H1 (cell line): ENCODE results near the gene PRTN3. TPM values are rescaled to one million over a fixed set of nuclear protein-coding genes. Genes with fewer than 3 reads are reported as not detected.

ENCODE experiments used
- CTCF ChIA-PET: fragments of 300-600 bp; sonication (Branson Sonifier 250); formaldehyde crosslinking; loops from one replicate; lab custom pipeline; 2021; ENCODE audit not compliant: partially characterized antibody; lab: Charles Lee
- POLR2A ChIA-PET: fragments of 300-600 bp; sonication (Branson Sonifier 250); formaldehyde crosslinking; loops from one replicate; lab custom pipeline; 2021; ENCODE audit warnings: inconsistent platforms; ENCODE audit not compliant: partially characterized antibody; lab: Charles Lee
- DNase-seq, 2 experiments: peaks; one replicate each; pipeline versions ENCODE4 v3.0.0 to v3.0.0-alpha.2; 2010 to 2022; ENCODE audit warnings: low spot score in 2 of 2, low read depth in 1 of 2, mixed read lengths in 1 of 2
- FAIRE-seq: peaks from 2 replicates; lab custom pipeline; 2011; peaks lifted over from hg19 to GRCh38; lab: Jason Lieb, UNC
- H2AFZ ChIP-seq: 2 replicates; pipeline ENCODE4 v1.8.1; 2012; ENCODE audit warnings: low read length, inconsistent platforms
- H2AK5ac ChIP-seq: 2 replicates; pipeline ENCODE4 v1.6.1; 2013; ENCODE audit warnings: low read depth, low read length
- H2BK120ac ChIP-seq: replicated peaks from 2 replicates; pipeline ENCODE3; 2013; ENCODE audit warnings: low read depth, low read length, inconsistent platforms
- H2BK12ac ChIP-seq: 2 replicates; pipeline ENCODE4 v1.6.1; 2013; ENCODE audit warnings: low read depth, low read length
- H2BK15ac ChIP-seq: 2 replicates; pipeline ENCODE4 v1.6.1; 2013; ENCODE audit warnings: low read length
- H2BK20ac ChIP-seq: 2 replicates; pipeline ENCODE4 v1.6.1; 2013; ENCODE audit warnings: low read length
- H2BK5ac ChIP-seq: 2 replicates; pipeline ENCODE4 v1.6.1; 2013; ENCODE audit warnings: low read depth, low read length
- H3K14ac ChIP-seq: 2 replicates; pipeline ENCODE4 v1.6.1; 2013; ENCODE audit warnings: inconsistent platforms; ENCODE audit not compliant: insufficient read length
- H3K18ac ChIP-seq: 2 replicates; pipeline ENCODE4 v1.6.1; 2013; ENCODE audit warnings: low read length; ENCODE audit errors: extremely low read depth
- H3K23ac ChIP-seq: 2 replicates; pipeline ENCODE4 v1.6.1; 2013; ENCODE audit warnings: inconsistent platforms; ENCODE audit not compliant: insufficient read length
- H3K23me2 ChIP-seq: 2 replicates; pipeline ENCODE4 v1.6.1; 2013; ENCODE audit warnings: low read depth, low read length
- H3K27ac ChIP-seq: 2 replicates; pipeline ENCODE4 v1.6.1; 2011; ENCODE audit warnings: low read depth, low read length, inconsistent platforms
- H3K27me3 ChIP-seq, 4 experiments: replicated peaks in 1 of 4; 1 replicate in 1 of 4; 2 replicates in 3 of 4; pipeline versions ENCODE4 v1.6.1 to v1.8.1; 2011 to 2013; ENCODE audit warnings: low read length in 3 of 4, mild to moderate bottlenecking in 3 of 4, inconsistent platforms in 2 of 4, mixed read lengths in 2 of 4, moderate library complexity in 1 of 4; ENCODE audit not compliant: control insufficient read depth in 3 of 4, insufficient read depth in 3 of 4; ENCODE audit errors: extremely low read depth in 1 of 4
- H3K36me3 ChIP-seq, 4 experiments: 2 replicates each; pipeline versions ENCODE4 v1.6.1 to v1.8.1; 2011 to 2013; ENCODE audit warnings: mild to moderate bottlenecking in 4 of 4, low read length in 3 of 4, moderate library complexity in 2 of 4, control low read depth in 1 of 4, inconsistent platforms in 1 of 4; ENCODE audit not compliant: insufficient read depth in 4 of 4, control insufficient read depth in 2 of 4
- H3K4ac ChIP-seq: replicated peaks from 2 replicates; pipeline ENCODE3; 2013; ENCODE audit warnings: low read length, low read depth, mixed read lengths, inconsistent platforms; ENCODE audit not compliant: insufficient read length
- H3K4me1 ChIP-seq, 4 experiments: replicated peaks in 1 of 4; 1 replicate in 1 of 4; 2 replicates in 3 of 4; pipeline versions ENCODE4 v1.6.1 to v1.8.1; 2011 to 2013; ENCODE audit warnings: low read length in 3 of 4, inconsistent platforms in 2 of 4, mixed read lengths in 1 of 4; ENCODE audit not compliant: insufficient read depth in 4 of 4, control insufficient read depth in 3 of 4
- H3K4me2 ChIP-seq, 2 experiments: 2 replicates each; pipeline versions ENCODE4 v1.6.1 to v1.8.1; 2011 to 2013; ENCODE audit warnings: low read depth in 2 of 2, low read length in 2 of 2, control low read depth in 1 of 2, inconsistent platforms in 1 of 2, mild to moderate bottlenecking in 1 of 2; ENCODE audit not compliant: insufficient read depth in 1 of 2
- H3K4me3 ChIP-seq, 4 experiments: fragments of 200-600, 300-600 bp in 1 of 4; sonication (generic), shearing (Covaris generic), sonication (Bioruptor Twin) in 1 of 4; 2 replicates each; pipeline versions ENCODE4 v1.5.1 to v1.8.1; 2011 to 2016; ENCODE audit warnings: low read length in 4 of 4, low read depth in 3 of 4, control low read depth in 2 of 4, inconsistent platforms in 2 of 4, mild to moderate bottlenecking in 2 of 4, mixed read lengths in 1 of 4, moderate library complexity in 1 of 4; ENCODE audit not compliant: insufficient read depth in 2 of 4; ENCODE audit errors: extremely low read depth in 1 of 4
- H3K56ac ChIP-seq: replicated peaks from 2 replicates; pipeline ENCODE3; 2013; ENCODE audit warnings: low read depth, mild to moderate bottlenecking, mixed read lengths, low read length, inconsistent platforms; ENCODE audit not compliant: insufficient read length
- H3K79me1 ChIP-seq: 2 replicates; pipeline ENCODE4 v1.6.1; 2013; ENCODE audit warnings: low read depth, low read length, control low read depth
- H3K79me2 ChIP-seq, 2 experiments: 2 replicates each; pipeline versions ENCODE4 v1.6.1 to v1.8.1; 2012 to 2013; ENCODE audit warnings: low read length in 2 of 2, mild to moderate bottlenecking in 2 of 2, inconsistent platforms in 1 of 2; ENCODE audit not compliant: insufficient read depth in 2 of 2, control insufficient read depth in 1 of 2
- H3K9ac ChIP-seq, 4 experiments: replicated peaks in 1 of 4; 1 replicate in 1 of 4; 2 replicates in 3 of 4; pipeline versions ENCODE4 v1.6.1 to v1.8.1; 2011 to 2013; ENCODE audit warnings: low read depth in 3 of 4, low read length in 3 of 4, control low read depth in 2 of 4, mild to moderate bottlenecking in 2 of 4, moderate library complexity in 2 of 4, inconsistent platforms in 1 of 4; ENCODE audit errors: extremely low read depth in 1 of 4
- H3K9me3 ChIP-seq, 2 experiments: 2 replicates each; pipeline versions ENCODE4 v1.6.1 to v1.8.1; 2012 to 2013; ENCODE audit warnings: mild to moderate bottlenecking in 2 of 2, moderate library complexity in 2 of 2, control low read depth in 1 of 2, inconsistent platforms in 1 of 2, low read depth in 1 of 2, low read length in 1 of 2, mixed read lengths in 1 of 2; ENCODE audit not compliant: insufficient read depth in 2 of 2
- H4K20me1 ChIP-seq, 2 experiments: replicated peaks in 1 of 2; 2 replicates each; pipeline versions ENCODE3 to v1.8.1; 2011 to 2013; ENCODE audit warnings: inconsistent platforms in 2 of 2, low read length in 2 of 2, mild to moderate bottlenecking in 1 of 2; ENCODE audit not compliant: insufficient read depth in 2 of 2, control insufficient read depth in 1 of 2
- H4K5ac ChIP-seq: 2 replicates; pipeline ENCODE4 v1.6.1; 2013; ENCODE audit warnings: low read length, low read depth, mixed read lengths, inconsistent platforms; ENCODE audit not compliant: insufficient read length
- H4K8ac ChIP-seq: 2 replicates; pipeline ENCODE4 v1.8.0; 2013; ENCODE audit warnings: mild to moderate bottlenecking, moderate library complexity, low read length, inconsistent platforms; ENCODE audit not compliant: insufficient read depth; ENCODE audit errors: extremely low read depth
- H4K91ac ChIP-seq: replicated peaks from 2 replicates; pipeline ENCODE3; 2013; ENCODE audit warnings: low read length, mixed read lengths, inconsistent platforms; ENCODE audit not compliant: insufficient read length
- CREB1 ChIP-seq: IDR thresholded peaks from 2 replicates; pipeline ENCODE4 v1.6.1; 2012; ENCODE audit warnings: inconsistent platforms
- TAF7 ChIP-seq: optimal IDR thresholded peaks from 2 replicates; pipeline ENCODE3; 2011; ENCODE audit warnings: low read depth, mild to moderate bottlenecking, inconsistent platforms, low read length, moderate library complexity, borderline replicate concordance
- WGBS, 2 experiments: shearing (Covaris generic) in 1 of 2; methylation state at CpG; one replicate each; pipeline versions ENCODE4 v1.1.6 to v1.1.7; 2013 to 2015; ENCODE audit warnings: low lambda C conversion rate in 2 of 2, mixed read lengths in 2 of 2, inconsistent platforms in 1 of 2, low coverage in 1 of 2, missing lambda C conversion rate in 1 of 2; ENCODE audit not compliant: insufficient replicate concordance in 2 of 2, insufficient coverage in 1 of 2, insufficient read length in 1 of 2; ENCODE audit errors: extremely low coverage in 1 of 2, missing lambda C conversion rate in 1 of 2; 5-methylcytosine and 5-hydroxymethylcytosine counted together
- polyA plus RNA-seq, 7 experiments: library from polyadenylated mRNA; depleted of rRNA in 3 of 7; stranded (reverse) in 5 of 7; unstranded in 2 of 7; fragments of >200 nt in 5 of 7; fragments of 200-250 nt in 2 of 7; gene quantifications; 1 replicate in 5 of 7; 2 replicates in 1 of 7; 4 replicates in 1 of 7; pipeline versions ENCODE4 v1.2.1 to v1.2.3, GENCODE V29; 2011 to 2013; ENCODE audit warnings: missing spikeins in 2 of 7, mixed read lengths in 2 of 7
- total RNA-seq: library from RNA; stranded (reverse); fragmentation: NEBNext Ultra II Directional; extraction: Animal tissue kit (Norgen Biotek cat#: 25700); gene quantifications from 2 replicates; pipeline ENCODE4 v1.2.1, GENCODE V29; 2021

The PRTN3 gene
- total and polyA plus RNA-seq, 2 of the 8 experiments (the other 6 are each of a cell fraction or from before 2014, with no cell fraction given) = 0.39 to 2.1 TPM

DNA sequence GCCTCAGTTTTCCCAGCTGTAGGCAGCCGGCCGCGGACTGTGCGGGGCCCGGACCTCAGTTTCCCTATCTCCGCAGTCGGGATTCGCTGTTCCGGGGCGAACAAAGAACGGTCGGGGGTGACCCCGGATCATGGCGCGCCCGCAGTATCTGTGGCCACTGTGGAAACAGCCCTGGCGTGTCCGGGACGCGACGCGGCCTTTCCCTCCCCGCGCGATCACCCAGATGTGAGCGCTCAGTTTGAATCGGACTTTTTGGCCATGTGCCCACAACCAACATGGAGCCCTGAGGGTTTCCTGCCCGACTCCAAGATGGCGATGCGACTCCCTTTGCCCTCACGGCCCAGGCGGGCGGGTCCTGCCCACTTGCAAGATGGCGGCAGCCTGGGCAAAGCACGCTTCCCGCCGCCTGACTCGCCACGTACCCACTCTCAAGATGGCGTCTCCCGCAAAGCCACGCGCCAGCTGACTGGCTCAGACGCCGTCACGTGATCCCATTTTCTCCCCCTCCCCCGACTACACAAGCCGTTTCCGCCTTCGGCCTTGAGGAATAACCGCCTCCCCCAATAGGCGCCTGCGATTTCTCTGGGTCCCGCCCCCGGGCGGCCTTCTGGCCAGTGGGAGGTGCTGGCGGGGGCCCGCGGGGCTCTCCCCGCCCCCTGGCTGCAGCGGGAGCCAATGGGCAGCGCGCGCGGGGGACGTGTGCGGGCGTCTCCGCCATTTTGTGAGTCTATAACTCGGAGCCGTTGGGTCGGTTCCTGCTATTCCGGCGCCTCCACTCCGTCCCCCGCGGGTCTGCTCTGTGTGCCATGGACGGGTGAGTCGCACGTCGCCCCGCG, 43.9 kb upstream of the PRTN3 start, which contains the start of gene PTBP1:
TSS of gene PTBP1 (plus strand) at position 761 of the 836 bp plus-strand sequence. CDS start at position 807, 46 bp downstream.
- Histone ChIP-seq H4K20me1 (peaks cover 30 to 32% of the 10 kb centered on the region in 2 experiments), H3K4me1 (peaks cover 0 to 32% (median 23%) of the 10 kb centered on the region in 4 experiments; a peak in 6 of 7 replicates), H2BK5ac (peak within 1 kb of the TSS; percentile 71), H3K36me3 (peaks cover 0 to 20% (median 16%) of the 10 kb centered on the region in 4 experiments; a peak in 7 of 8 replicates), H4K91ac (peak within 1 kb of the TSS; percentile 91), H2AFZ (no peak within 1 kb of the TSS), H2BK120ac (peak within 1 kb of the TSS; percentile 72), H3K9ac (peak within 1 kb of the TSS; percentile 86 to 98 (median 93)), H4K8ac (peak within 1 kb of the TSS; percentile 96), H2BK15ac (no peak within 1 kb of the TSS), H3K9me3 (no peaks in the 10 kb centered on the region), H2BK12ac (no peak within 1 kb of the TSS), H2BK20ac (no peak within 1 kb of the TSS), H3K27me3 (no peaks in the 10 kb centered on the region), H3K18ac (peak within 1 kb of the TSS; percentile 88), H3K4me3 (peak within 1 kb of the TSS; percentile 88 to 100 (median 96)), H3K79me2 (peaks cover 40 to 41% of the 10 kb centered on the region in 2 experiments), H3K4me2 (peak within 1 kb of the TSS; percentile 62 to 93), H3K79me1 (no peaks in the 10 kb centered on the region), H3K14ac (no peak within 1 kb of the TSS), H3K4ac (peak within 1 kb of the TSS; percentile 94), H3K56ac (no peak within 1 kb of the TSS), H4K5ac (peak within 1 kb of the TSS; percentile 34), H3K23me2 (peaks cover 10% of the 10 kb centered on the region; the same call in 1 of the 2 replicates), H3K23ac (no peak within 1 kb of the TSS), H2AK5ac (no peak within 1 kb of the TSS), H3K27ac (peak within 1 kb of the TSS; percentile 75)
- WGBS, 2 experiments = 8% methylated on average over 68 of the region's 83 CpGs; no CpG with 5 or more reads in 1 of the 2 experiments
- ChIA-PET CTCF (no interaction called here), POLR2A (interaction anchor here (0.7 to 16.9 kb wide), 18 partner anchors 7 to 159 kb away, joined by 3 to 277 read pairs (median 6); partner anchors contain the start of genes AZU1, PLPPR3 and RNF126)
- DNase-seq (peak; percentile 96 to 100), FAIRE-seq (peak; percentile 93)
- TF ChIP-seq TAF7 = peak; percentile 67
- TF ChIP-seq CREB1 = peak; percentile 69
